HEK293 (cell line): Measurements from ENCODE around the gene DNMT3B.

Experiments
- CTCF ChIA-PET: fragments of 350-600 bp; formaldehyde crosslinking; extraction: SDS; loops from one replicate; lab custom pipeline; 2021; ENCODE audit warnings: antibody characterized with exemption; lab: Yijun Ruan, JAX
- POLR2A ChIA-PET: fragments of 300-600 bp; formaldehyde crosslinking; extraction: SDS; loops from one replicate; lab custom pipeline; 2020; ENCODE audit warnings: antibody characterized with exemption, inconsistent platforms; lab: Yijun Ruan, JAX
- H3K27ac ChIP-seq: fragments of 200-500 bp; sonication (Bioruptor generic); 2 replicates; pipeline ENCODE4 v1.5.1; 2014; ENCODE audit warnings: low read depth, low read length, control low read depth, inconsistent platforms; ENCODE audit errors: extremely low read depth
- H3K36me3 ChIP-seq, 2 experiments: fragments of 200-500 bp in 1 of 2; sonication (Bioruptor generic) in 1 of 2; 1 replicate in 1 of 2; 2 replicates in 1 of 2; pipeline ENCODE4 v1.5.1; 2014 to 2017; ENCODE audit warnings: inconsistent platforms in 2 of 2, low read length in 2 of 2; ENCODE audit not compliant: control insufficient read depth in 2 of 2, insufficient read depth in 1 of 2
- H3K4me1 ChIP-seq: fragments of 200-500 bp; sonication (Bioruptor generic); 2 replicates; pipeline ENCODE4 v1.5.1; 2014; ENCODE audit warnings: mild to moderate bottlenecking, low read length, inconsistent platforms; ENCODE audit not compliant: control insufficient read depth, insufficient read depth
- H3K4me3 ChIP-seq: 2 replicates; pipeline ENCODE4 v1.5.1; 2011; ENCODE audit warnings: low read depth, mild to moderate bottlenecking, control low read depth, low read length, moderate library complexity
- H3K9me3 ChIP-seq: fragments of 200-500 bp; sonication (Bioruptor generic); 2 replicates; pipeline ENCODE4 v1.5.1; 2014; ENCODE audit warnings: low read depth, low read length, inconsistent platforms; ENCODE audit not compliant: control insufficient read depth, insufficient read depth
- AEBP2 ChIP-seq: fragments of 450-650 bp; formaldehyde crosslinking; IDR thresholded peaks from 2 replicates; pipeline ENCODE4 v1.5.1; 2016; ENCODE audit warnings: missing biosample characterization, missing genetic modification characterization, borderline replicate concordance
- BCL11A ChIP-seq: fragments of 450-650 bp; formaldehyde crosslinking; IDR thresholded peaks from 2 replicates; pipeline ENCODE4 v1.5.1; 2016; ENCODE audit warnings: low read depth, missing biosample characterization, missing genetic modification characterization
- GLI4 ChIP-seq: fragments of 450-650 bp; formaldehyde crosslinking; IDR thresholded peaks from 2 replicates; pipeline ENCODE4 v1.5.1; 2016; ENCODE audit warnings: missing biosample characterization, missing genetic modification characterization
- OSR2 ChIP-seq: fragments of 450-650 bp; formaldehyde crosslinking; IDR thresholded peaks from 2 replicates; pipeline ENCODE4 v1.5.1; 2016; ENCODE audit warnings: missing biosample characterization, missing genetic modification characterization
- SALL2 ChIP-seq: fragments of 450-650 bp; formaldehyde crosslinking; IDR thresholded peaks from 2 replicates; pipeline ENCODE4 v1.5.0; 2017; ENCODE audit warnings: missing biosample characterization, mild to moderate bottlenecking, missing genetic modification characterization, borderline replicate concordance
- SP7 ChIP-seq: fragments of 450-650 bp; formaldehyde crosslinking; IDR thresholded peaks from 2 replicates; pipeline ENCODE4 v1.5.1; 2016; ENCODE audit warnings: missing biosample characterization, missing genetic modification characterization
- ZFP41 ChIP-seq: fragments of 450-650 bp; formaldehyde crosslinking; IDR thresholded peaks from 2 replicates; pipeline ENCODE4 v1.5.1; 2016; ENCODE audit warnings: missing biosample characterization, missing genetic modification characterization, borderline replicate concordance
- ZNF157 ChIP-seq: fragments of 450-650 bp; formaldehyde crosslinking; IDR thresholded peaks from 2 replicates; pipeline ENCODE4 v1.5.1; 2016; ENCODE audit warnings: missing biosample characterization, missing genetic modification characterization
- ZNF16 ChIP-seq: fragments of 450-650 bp; formaldehyde crosslinking; IDR thresholded peaks from 2 replicates; pipeline ENCODE4 v1.5.1; 2016; ENCODE audit warnings: low read depth, missing biosample characterization, missing genetic modification characterization
- ZNF221 ChIP-seq: fragments of 450-650 bp; formaldehyde crosslinking; IDR thresholded peaks from 2 replicates; pipeline ENCODE4 v1.5.1; 2017; ENCODE audit warnings: missing biosample characterization, missing genetic modification characterization, borderline replicate concordance
- ZNF26 ChIP-seq: fragments of 450-650 bp; formaldehyde crosslinking; IDR thresholded peaks from 2 replicates; pipeline ENCODE4 v1.5.1; 2016; ENCODE audit warnings: missing biosample characterization, missing genetic modification characterization
- ZNF473 ChIP-seq: fragments of 450-650 bp; formaldehyde crosslinking; IDR thresholded peaks from 2 replicates; pipeline ENCODE4 v1.5.1; 2017; ENCODE audit warnings: missing biosample characterization, missing genetic modification characterization
- ZNF544 ChIP-seq: fragments of 450-650 bp; formaldehyde crosslinking; IDR thresholded peaks from 2 replicates; pipeline ENCODE4 v1.5.0; 2017; ENCODE audit warnings: missing biosample characterization, missing genetic modification characterization
- ZNF549 ChIP-seq: fragments of 450-650 bp; IDR thresholded peaks from 2 replicates; pipeline ENCODE4 v1.5.1; 2018; ENCODE audit warnings: missing biosample characterization, missing genetic modification characterization, mild to moderate bottlenecking, inconsistent platforms, moderate library complexity
- ZNF596 ChIP-seq: fragments of 450-650 bp; IDR thresholded peaks from 2 replicates; pipeline ENCODE4 v1.5.0; 2018; ENCODE audit warnings: missing biosample characterization, mild to moderate bottlenecking, missing genetic modification characterization, moderate library complexity
- ZNF600 ChIP-seq: fragments of 450-650 bp; formaldehyde crosslinking; IDR thresholded peaks from 2 replicates; pipeline ENCODE4 v1.5.1; 2016; ENCODE audit warnings: missing biosample characterization, missing genetic modification characterization
- ZNF776 ChIP-seq: fragments of 450-650 bp; formaldehyde crosslinking; IDR thresholded peaks from 2 replicates; pipeline ENCODE4 v1.5.0; 2017; ENCODE audit warnings: missing biosample characterization, missing genetic modification characterization, borderline replicate concordance
- ZNF792 ChIP-seq: fragments of 450-650 bp; formaldehyde crosslinking; IDR thresholded peaks from 2 replicates; pipeline ENCODE4 v1.5.1; 2016; ENCODE audit warnings: missing biosample characterization, missing genetic modification characterization
- TF ChIP-seq, protein P1 (sequence below): fragments of 450-650 bp; formaldehyde crosslinking; IDR thresholded peaks from 2 replicates; pipeline ENCODE4 v1.5.1; 2016; ENCODE audit warnings: missing biosample characterization, missing genetic modification characterization, borderline replicate concordance
- TF ChIP-seq, protein P2 (sequence below): fragments of 450-650 bp; formaldehyde crosslinking; IDR thresholded peaks from 2 replicates; pipeline ENCODE4 v1.5.1; 2016; ENCODE audit warnings: missing biosample characterization, missing genetic modification characterization
- TF ChIP-seq, protein P3 (sequence below): fragments of 450-650 bp; formaldehyde crosslinking; IDR thresholded peaks from 2 replicates; pipeline ENCODE4 v1.5.1; 2016; ENCODE audit warnings: missing biosample characterization, missing genetic modification characterization
- TF ChIP-seq, protein P4 (sequence below): fragments of 450-650 bp; formaldehyde crosslinking; IDR thresholded peaks from 2 replicates; pipeline ENCODE4 v1.5.1; 2017; ENCODE audit warnings: missing biosample characterization, missing genetic modification characterization

The DNMT3B gene

GRCh38 chr20:32808438-32808837, 46.3 kb downstream of the DNMT3B start (continued):
- TF ChIP-seq, protein P1, sequence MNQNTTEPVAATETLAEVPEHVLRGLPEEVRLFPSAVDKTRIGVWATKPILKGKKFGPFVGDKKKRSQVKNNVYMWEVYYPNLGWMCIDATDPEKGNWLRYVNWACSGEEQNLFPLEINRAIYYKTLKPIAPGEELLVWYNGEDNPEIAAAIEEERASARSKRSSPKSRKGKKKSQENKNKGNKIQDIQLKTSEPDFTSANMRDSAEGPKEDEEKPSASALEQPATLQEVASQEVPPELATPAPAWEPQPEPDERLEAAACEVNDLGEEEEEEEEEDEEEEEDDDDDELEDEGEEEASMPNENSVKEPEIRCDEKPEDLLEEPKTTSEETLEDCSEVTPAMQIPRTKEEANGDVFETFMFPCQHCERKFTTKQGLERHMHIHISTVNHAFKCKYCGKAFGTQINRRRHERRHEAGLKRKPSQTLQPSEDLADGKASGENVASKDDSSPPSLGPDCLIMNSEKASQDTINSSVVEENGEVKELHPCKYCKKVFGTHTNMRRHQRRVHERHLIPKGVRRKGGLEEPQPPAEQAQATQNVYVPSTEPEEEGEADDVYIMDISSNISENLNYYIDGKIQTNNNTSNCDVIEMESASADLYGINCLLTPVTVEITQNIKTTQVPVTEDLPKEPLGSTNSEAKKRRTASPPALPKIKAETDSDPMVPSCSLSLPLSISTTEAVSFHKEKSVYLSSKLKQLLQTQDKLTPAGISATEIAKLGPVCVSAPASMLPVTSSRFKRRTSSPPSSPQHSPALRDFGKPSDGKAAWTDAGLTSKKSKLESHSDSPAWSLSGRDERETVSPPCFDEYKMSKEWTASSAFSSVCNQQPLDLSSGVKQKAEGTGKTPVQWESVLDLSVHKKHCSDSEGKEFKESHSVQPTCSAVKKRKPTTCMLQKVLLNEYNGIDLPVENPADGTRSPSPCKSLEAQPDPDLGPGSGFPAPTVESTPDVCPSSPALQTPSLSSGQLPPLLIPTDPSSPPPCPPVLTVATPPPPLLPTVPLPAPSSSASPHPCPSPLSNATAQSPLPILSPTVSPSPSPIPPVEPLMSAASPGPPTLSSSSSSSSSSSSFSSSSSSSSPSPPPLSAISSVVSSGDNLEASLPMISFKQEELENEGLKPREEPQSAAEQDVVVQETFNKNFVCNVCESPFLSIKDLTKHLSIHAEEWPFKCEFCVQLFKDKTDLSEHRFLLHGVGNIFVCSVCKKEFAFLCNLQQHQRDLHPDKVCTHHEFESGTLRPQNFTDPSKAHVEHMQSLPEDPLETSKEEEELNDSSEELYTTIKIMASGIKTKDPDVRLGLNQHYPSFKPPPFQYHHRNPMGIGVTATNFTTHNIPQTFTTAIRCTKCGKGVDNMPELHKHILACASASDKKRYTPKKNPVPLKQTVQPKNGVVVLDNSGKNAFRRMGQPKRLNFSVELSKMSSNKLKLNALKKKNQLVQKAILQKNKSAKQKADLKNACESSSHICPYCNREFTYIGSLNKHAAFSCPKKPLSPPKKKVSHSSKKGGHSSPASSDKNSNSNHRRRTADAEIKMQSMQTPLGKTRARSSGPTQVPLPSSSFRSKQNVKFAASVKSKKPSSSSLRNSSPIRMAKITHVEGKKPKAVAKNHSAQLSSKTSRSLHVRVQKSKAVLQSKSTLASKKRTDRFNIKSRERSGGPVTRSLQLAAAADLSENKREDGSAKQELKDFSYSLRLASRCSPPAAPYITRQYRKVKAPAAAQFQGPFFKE (tag by site-specific recombination), result no peak
- no peak for TF ChIP-seq ZNF544 (tag by site-specific recombination)
- no peak for TF ChIP-seq BCL11A (tag by site-specific recombination)

GRCh38 chr20:32809907-32810306, 47.7 kb downstream of the DNMT3B start:
- Histone ChIP-seq H3K36me3 (peaks cover 0 to 49% of the 10 kb centered on the region in 2 experiments; a peak in 2 of 3 replicates), H3K4me1 (no peaks in the 10 kb centered on the region), H3K4me3 (no peak overlapping the region), H3K27ac (no peak overlapping the region), H3K9me3 (no peaks in the 10 kb centered on the region)
- ChIA-PET CTCF (interaction anchor here (0.6 kb wide), 1 partner anchor 613 kb away, joined by 4 read pairs; no protein-coding TSS in a partner anchor), POLR2A (no interaction called here)
- TF ChIP-seq ZNF549 (tag by site-specific recombination) (no peak), ZNF16 (tag by site-specific recombination) (no peak), ZNF221 (tag by site-specific recombination) (no peak), SP7 (no peak), ZNF473 (tag by site-specific recombination) (no peak), AEBP2 (tag by site-specific recombination) (no peak), ZNF596 (tag by site-specific recombination) (no peak), ZNF792 (tag by site-specific recombination) (no peak), ZFP41 (no peak), GLI4 (tag by site-specific recombination) (no peak), ZNF26 (tag by site-specific recombination) (no peak), SALL2 (no peak), ZNF157 (tag by site-specific recombination) (no peak), ZNF600 (no peak), OSR2 (no peak), ZNF776 (tag by site-specific recombination) (no peak)
- TF ChIP-seq, protein P2, sequence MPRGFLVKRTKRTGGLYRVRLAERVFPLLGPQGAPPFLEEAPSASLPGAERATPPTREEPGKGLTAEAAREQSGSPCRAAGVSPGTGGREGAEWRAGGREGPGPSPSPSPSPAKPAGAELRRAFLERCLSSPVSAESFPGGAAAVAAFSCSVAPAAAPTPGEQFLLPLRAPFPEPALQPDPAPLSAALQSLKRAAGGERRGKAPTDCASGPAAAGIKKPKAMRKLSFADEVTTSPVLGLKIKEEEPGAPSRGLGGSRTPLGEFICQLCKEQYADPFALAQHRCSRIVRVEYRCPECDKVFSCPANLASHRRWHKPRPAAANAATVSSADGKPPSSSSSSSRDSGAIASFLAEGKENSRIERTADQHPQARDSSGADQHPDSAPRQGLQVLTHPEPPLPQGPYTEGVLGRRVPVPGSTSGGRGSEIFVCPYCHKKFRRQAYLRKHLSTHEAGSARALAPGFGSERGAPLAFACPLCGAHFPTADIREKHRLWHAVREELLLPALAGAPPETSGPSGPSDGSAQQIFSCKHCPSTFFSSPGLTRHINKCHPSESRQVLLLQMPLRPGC (tag by site-specific recombination), result no peak
- TF ChIP-seq, protein P3, sequence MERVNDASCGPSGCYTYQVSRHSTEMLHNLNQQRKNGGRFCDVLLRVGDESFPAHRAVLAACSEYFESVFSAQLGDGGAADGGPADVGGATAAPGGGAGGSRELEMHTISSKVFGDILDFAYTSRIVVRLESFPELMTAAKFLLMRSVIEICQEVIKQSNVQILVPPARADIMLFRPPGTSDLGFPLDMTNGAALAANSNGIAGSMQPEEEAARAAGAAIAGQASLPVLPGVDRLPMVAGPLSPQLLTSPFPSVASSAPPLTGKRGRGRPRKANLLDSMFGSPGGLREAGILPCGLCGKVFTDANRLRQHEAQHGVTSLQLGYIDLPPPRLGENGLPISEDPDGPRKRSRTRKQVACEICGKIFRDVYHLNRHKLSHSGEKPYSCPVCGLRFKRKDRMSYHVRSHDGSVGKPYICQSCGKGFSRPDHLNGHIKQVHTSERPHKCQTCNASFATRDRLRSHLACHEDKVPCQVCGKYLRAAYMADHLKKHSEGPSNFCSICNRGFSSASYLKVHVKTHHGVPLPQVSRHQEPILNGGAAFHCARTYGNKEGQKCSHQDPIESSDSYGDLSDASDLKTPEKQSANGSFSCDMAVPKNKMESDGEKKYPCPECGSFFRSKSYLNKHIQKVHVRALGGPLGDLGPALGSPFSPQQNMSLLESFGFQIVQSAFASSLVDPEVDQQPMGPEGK (tag by site-specific recombination), result no peak
- TF ChIP-seq, protein P4, sequence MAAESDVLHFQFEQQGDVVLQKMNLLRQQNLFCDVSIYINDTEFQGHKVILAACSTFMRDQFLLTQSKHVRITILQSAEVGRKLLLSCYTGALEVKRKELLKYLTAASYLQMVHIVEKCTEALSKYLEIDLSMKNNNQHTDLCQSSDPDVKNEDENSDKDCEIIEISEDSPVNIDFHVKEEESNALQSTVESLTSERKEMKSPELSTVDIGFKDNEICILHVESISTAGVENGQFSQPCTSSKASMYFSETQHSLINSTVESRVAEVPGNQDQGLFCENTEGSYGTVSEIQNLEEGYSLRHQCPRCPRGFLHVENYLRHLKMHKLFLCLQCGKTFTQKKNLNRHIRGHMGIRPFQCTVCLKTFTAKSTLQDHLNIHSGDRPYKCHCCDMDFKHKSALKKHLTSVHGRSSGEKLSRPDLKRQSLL, result no peak
